Smooth muscle cell (in vitro differentiated cells): ENCODE measurements around the gene NDST1. TPM values are rescaled to one million over a fixed set of nuclear protein-coding genes. Genes with fewer than 3 reads are reported as not detected.
A peak's percentile ranks its signal among the peaks of the same experiment; 100 is the strongest.
"Not testable (repeated sequence)": the region's sequence is repeated elsewhere in the genome, so short reads cannot be mapped to it uniquely, and the experiment has no call there.

Experiments
- DNase-seq: peaks from one replicate; lab custom pipeline; 2025; ENCODE audit not compliant: unreplicated experiment; lab: John Stamatoyannopoulos, UW
- H2AFZ ChIP-seq: fragments of 200-600 bp; sonication (generic); 2 replicates; pipeline ENCODE4 v1.6.0; 2016; ENCODE audit warnings: antibody characterized with exemption, low read depth, mild to moderate bottlenecking
- H3F3A ChIP-seq: fragments of 200-600 bp; sonication (generic); 2 replicates; pipeline ENCODE4 v1.6.0; 2017; ENCODE audit warnings: antibody characterized with exemption, low read depth
- H3K27ac ChIP-seq: fragments of 200-600 bp; sonication (generic); 2 replicates; pipeline ENCODE4 v1.5.1; 2016; ENCODE audit warnings: low read depth, mild to moderate bottlenecking
- H3K27me3 ChIP-seq: fragments of 200-600 bp; sonication (generic); 2 replicates; pipeline ENCODE4 v1.6.1; 2016; ENCODE audit warnings: low read depth, mild to moderate bottlenecking
- H3K36me3 ChIP-seq: fragments of 200-600 bp; sonication (generic); 2 replicates; pipeline ENCODE4 v1.5.1; 2016; ENCODE audit warnings: low read depth
- H3K4me1 ChIP-seq: fragments of 200-600 bp; sonication (generic); 2 replicates; pipeline ENCODE4 v1.5.1; 2016; ENCODE audit warnings: low read depth
- H3K4me2 ChIP-seq: fragments of 200-600 bp; sonication (generic); 2 replicates; pipeline ENCODE4 v1.6.0; 2016; ENCODE audit warnings: mild to moderate bottlenecking
- H3K4me3 ChIP-seq: fragments of 200-600 bp; sonication (generic); 2 replicates; pipeline ENCODE4 v1.5.1; 2016; ENCODE audit warnings: mild to moderate bottlenecking
- H3K79me2 ChIP-seq: fragments of 200-600 bp; sonication (generic); 2 replicates; pipeline ENCODE4 v1.6.0; 2016; ENCODE audit warnings: low read depth, mild to moderate bottlenecking
- H3K9ac ChIP-seq: fragments of 200-600 bp; sonication (generic); 2 replicates; pipeline ENCODE4 v1.6.0; 2016; ENCODE audit warnings: low read depth
- H3K9me3 ChIP-seq: fragments of 200-600 bp; sonication (generic); replicated peaks from 2 replicates; pipeline ENCODE4 v1.5.1; 2016; ENCODE audit warnings: low read depth
- H4K20me1 ChIP-seq: fragments of 200-600 bp; sonication (generic); 2 replicates; pipeline ENCODE4 v1.6.0; 2016; ENCODE audit warnings: low read depth
- WGBS: methylation state at CpG from one replicate; pipeline ENCODE4 v1.1.7; 2016; ENCODE audit warnings: low lambda C conversion rate; 5-methylcytosine and 5-hydroxymethylcytosine counted together
- polyA plus RNA-seq: library from polyadenylated mRNA; unstranded; fragments of >200 nt; fragmentation: Nextera tagmentation; extraction: Ambion mirVana; gene quantifications from 2 replicates; pipeline ENCODE4 v1.2.1, GENCODE V29; 2016
- total RNA-seq: library from RNA; depleted of rRNA; stranded (reverse); fragments of >200 nt; gene quantifications from 2 replicates; pipeline ENCODE4 v1.2.3, GENCODE V29; 2014
- TF ChIP-seq, protein P1 (sequence below): fragments of 200-600 bp; sonication (generic); IDR thresholded peaks from 2 replicates; pipeline ENCODE4 v1.5.1; 2017; ENCODE audit warnings: borderline replicate concordance, mild to moderate bottlenecking, antibody characterized with exemption; ENCODE audit not compliant: insufficient read depth, poor library complexity, severe bottlenecking

The NDST1 gene
- total and polyA plus RNA-seq, 2 experiments from 2014 or later = 32.4 to 53.0 TPM

DNA sequence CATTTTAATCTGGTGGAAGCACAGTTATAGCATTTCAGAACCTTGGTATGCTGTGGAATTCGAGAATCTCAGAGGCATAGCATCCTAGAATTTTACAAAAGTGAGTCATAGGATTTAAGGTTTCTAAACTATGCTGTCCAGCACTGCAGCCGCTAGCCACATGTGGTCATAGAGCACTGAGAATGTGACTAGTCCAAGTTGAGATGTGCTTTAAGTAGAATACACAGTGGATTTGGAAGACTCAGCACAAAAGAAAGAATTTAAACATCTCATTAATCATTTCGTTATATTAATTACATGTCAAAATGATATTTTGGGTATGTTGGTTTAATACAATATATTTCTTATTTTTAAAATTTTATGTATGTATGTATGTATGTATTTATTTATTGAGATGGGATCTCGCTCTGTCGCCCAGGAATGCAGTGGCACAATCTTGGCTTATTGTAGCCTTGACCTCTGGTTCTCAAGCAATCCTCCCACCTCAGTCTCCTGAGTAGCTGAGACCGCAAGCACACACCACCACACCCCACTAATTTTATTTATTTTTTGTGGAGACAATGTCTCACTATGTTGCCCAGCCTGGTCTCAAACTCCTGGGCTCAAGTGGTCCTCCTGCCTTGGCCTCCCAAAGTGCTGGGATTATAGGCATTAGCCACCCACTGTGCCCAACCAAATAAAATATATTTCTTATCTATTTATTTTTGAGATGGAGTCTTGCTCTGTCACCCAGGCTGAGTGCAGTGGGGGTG is 38.0 kb upstream of the NDST1 start:
- Histone ChIP-seq H3K27ac (peak overlapping the region; percentile 66), H3K9ac (no peak overlapping the region), H3F3A (peaks cover 12% of the 10 kb centered on the region), H3K79me2 (no peaks in the 10 kb centered on the region), H3K9me3 (no peaks in the 10 kb centered on the region), H2AFZ (no peak overlapping the region), H3K4me1 (peaks cover 16% of the 10 kb centered on the region), H3K4me3 (no peak overlapping the region), H3K27me3 (no peaks in the 10 kb centered on the region), H4K20me1 (no peaks in the 10 kb centered on the region), H3K36me3 (no peaks in the 10 kb centered on the region), H3K4me2 (no peak overlapping the region)
- WGBS = 27% methylated on average over 6 of the region's 6 CpGs
- no peak for DNase-seq
- TF ChIP-seq, protein P1, sequence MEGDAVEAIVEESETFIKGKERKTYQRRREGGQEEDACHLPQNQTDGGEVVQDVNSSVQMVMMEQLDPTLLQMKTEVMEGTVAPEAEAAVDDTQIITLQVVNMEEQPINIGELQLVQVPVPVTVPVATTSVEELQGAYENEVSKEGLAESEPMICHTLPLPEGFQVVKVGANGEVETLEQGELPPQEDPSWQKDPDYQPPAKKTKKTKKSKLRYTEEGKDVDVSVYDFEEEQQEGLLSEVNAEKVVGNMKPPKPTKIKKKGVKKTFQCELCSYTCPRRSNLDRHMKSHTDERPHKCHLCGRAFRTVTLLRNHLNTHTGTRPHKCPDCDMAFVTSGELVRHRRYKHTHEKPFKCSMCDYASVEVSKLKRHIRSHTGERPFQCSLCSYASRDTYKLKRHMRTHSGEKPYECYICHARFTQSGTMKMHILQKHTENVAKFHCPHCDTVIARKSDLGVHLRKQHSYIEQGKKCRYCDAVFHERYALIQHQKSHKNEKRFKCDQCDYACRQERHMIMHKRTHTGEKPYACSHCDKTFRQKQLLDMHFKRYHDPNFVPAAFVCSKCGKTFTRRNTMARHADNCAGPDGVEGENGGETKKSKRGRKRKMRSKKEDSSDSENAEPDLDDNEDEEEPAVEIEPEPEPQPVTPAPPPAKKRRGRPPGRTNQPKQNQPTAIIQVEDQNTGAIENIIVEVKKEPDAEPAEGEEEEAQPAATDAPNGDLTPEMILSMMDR = no peak

DNA sequence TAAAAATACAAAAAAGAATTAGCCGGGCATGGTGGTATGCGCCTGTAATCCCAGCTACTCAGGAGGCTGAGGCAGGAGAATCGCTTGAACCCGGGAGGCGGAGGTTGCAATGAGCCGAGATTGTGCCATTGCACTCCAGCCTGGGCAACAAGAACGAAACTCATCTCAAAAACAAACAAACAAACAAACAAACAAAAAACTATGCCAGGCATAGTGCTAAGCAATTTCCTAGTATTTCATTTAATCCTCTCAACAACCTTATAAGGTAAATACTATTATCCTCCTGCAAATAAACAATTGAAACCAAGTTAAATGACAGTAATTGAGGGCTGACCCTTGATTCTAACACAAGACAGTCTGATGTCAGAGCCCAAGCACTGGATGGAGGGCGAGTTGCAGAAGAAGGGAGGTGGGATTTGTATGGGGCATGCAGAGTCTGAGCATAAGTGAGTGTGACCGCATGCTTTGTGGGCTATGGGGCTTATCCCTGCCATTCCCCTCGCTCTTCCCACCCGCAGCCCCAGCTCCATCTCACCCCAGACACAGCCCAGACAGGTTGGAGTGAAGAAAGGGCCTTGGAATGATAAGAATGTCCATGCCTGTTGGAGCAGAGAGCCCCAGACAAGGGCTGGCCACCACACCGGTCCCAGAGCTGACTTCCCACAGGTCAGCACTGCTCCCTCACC is 34.1 kb upstream of the NDST1 start:
- Histone ChIP-seq H3K9ac (peak overlapping the region; percentile 61), H3F3A (peaks cover 11% of the 10 kb centered on the region), H3K4me1 (peaks cover 16% of the 10 kb centered on the region), H3K4me3 (no peak overlapping the region), H3K79me2 (no peaks in the 10 kb centered on the region), H3K27me3 (no peaks in the 10 kb centered on the region), H4K20me1 (no peaks in the 10 kb centered on the region), H3K36me3 (no peaks in the 10 kb centered on the region), H3K27ac (peak overlapping the region; percentile 95), H3K4me2 (peak overlapping the region; percentile 73), H2AFZ (no peak overlapping the region), H3K9me3 (no peaks in the 10 kb centered on the region)
- TF ChIP-seq, protein P1 = no peak
- 46% methylated on average over 11 of the region's 12 CpGs for WGBS
- no peak for DNase-seq

DNA sequence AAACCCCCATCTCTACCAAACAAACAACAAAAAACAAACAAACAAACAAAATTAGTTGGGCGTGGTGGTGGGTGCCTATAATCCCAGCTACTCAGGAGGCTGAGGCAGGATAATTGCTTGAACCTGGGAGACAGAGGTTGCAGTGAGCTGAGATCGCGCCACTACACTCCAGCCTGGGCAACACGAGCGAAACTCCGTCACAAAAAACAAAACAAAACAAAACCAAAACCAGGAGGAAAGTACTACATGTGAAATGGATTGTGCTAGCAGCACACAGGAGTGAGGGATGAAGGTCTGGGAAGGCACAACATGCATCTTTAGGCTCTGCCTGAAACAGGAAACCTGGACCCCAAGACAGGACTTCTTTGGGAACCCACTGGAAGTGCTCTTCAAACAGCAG is 31.4 kb upstream of the NDST1 start:
- peaks cover 16% of the 10 kb centered on the region for H3K4me1 ChIP-seq
- H4K20me1 ChIP-seq, H3K36me3 ChIP-seq, H3K79me2 ChIP-seq, H3K27me3 ChIP-seq, DNase-seq, H3K27ac ChIP-seq, H3K4me3 ChIP-seq, H3K9me3 ChIP-seq, H3K4me2 ChIP-seq, H2AFZ ChIP-seq, H3K9ac ChIP-seq, H3F3A ChIP-seq: not testable (repeated sequence)
- 87% methylated on average over 6 of the region's 6 CpGs for WGBS

DNA sequence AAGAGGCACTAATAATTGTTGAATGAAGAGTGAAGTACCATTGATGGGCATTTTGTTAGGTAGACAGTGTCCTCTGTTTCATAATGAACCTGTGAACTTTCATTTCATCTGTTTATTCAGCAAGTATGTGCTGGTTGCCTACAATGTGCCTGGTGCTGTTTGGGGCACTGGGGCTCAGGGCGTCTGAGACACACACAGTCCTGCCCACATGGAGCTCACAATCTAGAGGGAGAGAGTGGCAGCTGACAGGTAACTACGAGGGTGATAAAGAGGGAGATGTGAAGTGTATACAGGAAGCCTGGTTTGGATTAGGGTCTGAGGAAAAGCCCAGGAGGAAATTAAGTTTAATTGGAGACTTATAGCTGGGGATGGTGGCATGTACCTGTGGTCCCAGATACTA is 28.5 kb upstream of the NDST1 start:
- 91% methylated on average over 2 of the region's 2 CpGs for WGBS
- Histone ChIP-seq H3K4me1 (peaks cover 6% of the 10 kb centered on the region), H3K4me2 (no peak overlapping the region), H2AFZ (no peak overlapping the region), H3K36me3 (no peaks in the 10 kb centered on the region), H4K20me1 (no peaks in the 10 kb centered on the region), H3K27ac (no peak overlapping the region), H3F3A (no peaks in the 10 kb centered on the region), H3K9me3 (no peaks in the 10 kb centered on the region), H3K79me2 (no peaks in the 10 kb centered on the region), H3K4me3 (no peak overlapping the region), H3K27me3 (no peaks in the 10 kb centered on the region), H3K9ac (no peak overlapping the region)
- DNase-seq = no peak
- TF ChIP-seq, protein P1 = no peak
